Activated T-cell treated with anti-CD3 and anti-CD28 coated beads for 1 hour (primary cell): ENCODE data around the gene PTH2.
A peak's percentile ranks its signal among the peaks of the same experiment; 100 is the strongest.
"Not testable (repeated sequence)": the region's sequence is repeated elsewhere in the genome, so short reads cannot be mapped to it uniquely, and the experiment has no call there.

Experiments used
- DNase-seq: peaks from one replicate; pipeline ENCODE4 v3.0.0-alpha.2; 2020; ENCODE audit warnings: low read depth

The PTH2 gene

DNA sequence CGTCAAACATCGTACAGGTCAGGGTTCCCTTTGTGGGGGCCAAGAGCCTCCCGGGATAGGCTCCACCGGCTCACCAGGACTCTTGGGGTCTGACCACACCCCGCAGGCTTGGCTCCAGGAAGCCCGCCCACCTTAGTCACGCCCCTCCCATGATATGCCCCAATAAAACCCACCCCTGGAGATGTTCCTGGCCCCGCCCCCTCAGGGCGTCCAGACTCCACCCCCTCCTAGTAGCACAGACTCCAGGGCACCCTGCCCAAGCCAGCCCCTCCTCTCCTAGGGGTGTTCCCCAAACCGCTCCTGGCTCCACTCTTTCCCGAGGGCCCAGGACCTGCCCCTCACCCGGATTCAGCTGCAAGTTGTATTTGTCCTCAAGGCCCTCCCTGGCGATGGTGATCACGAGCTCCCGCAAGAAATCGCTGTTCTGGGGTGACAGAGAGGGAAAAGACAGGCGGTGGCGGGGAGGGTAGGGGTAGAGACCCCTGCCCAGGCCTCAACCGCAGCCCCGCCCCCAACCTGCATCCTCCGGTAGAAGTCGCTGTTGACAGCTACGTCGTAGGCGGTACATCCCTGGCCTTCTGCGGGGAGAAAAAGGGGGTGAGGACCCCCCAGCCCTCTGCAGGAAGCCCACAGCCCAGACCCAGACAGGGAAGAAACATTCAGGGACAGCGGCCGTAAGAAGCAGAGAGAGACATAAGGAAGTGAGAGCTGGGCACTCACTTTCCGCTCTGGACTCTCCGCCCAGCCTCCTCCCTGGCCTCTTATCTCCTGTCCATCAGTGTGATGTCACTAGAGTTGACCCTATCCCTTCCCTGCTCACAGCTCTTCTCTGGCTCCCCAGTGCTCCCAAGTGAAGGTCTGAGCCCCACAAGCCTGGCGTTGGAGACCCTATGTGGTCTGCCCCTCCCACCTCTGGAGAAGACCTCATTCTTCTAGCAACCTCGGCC, 24.5 kb upstream of the PTH2 start:
- DNase-seq: no peak

- DNase-seq: no peak
Measured at GRCh38 chr19:49445997-49446396, 22.8 kb upstream of the PTH2 start.

GRCh38 chr19:49444100-49444700, 21.0 kb upstream of the PTH2 start:
- not testable (repeated sequence) for DNase-seq

GRCh38 chr19:49443366-49444099, 20.3 kb upstream of the PTH2 start:
- DNase-seq: peak; percentile 91

- no peak for DNase-seq
Measured at GRCh38 chr19:49442771-49443365, 19.6 kb upstream of the PTH2 start.

DNA sequence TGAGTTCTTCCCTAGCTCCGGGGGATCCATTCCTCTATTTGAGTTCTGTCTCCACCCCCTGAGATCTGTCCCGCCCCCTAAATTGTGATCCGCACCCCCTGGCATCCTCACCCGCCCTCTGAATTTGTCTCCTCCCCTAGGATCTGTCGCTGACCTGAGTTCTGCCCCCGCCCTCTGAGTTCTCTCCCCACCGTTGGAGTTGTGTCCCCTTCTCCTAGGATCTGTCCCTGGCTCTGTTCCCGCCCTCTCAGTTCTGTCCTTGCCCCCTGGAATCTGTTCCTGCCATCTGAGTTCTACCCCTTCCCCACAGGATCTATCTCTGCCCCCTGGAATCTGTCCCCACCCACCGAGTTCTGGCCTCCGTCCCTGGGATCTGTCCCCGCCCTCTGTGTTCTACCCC, 19.1 kb upstream of the PTH2 start:
- no peak for DNase-seq

DNA sequence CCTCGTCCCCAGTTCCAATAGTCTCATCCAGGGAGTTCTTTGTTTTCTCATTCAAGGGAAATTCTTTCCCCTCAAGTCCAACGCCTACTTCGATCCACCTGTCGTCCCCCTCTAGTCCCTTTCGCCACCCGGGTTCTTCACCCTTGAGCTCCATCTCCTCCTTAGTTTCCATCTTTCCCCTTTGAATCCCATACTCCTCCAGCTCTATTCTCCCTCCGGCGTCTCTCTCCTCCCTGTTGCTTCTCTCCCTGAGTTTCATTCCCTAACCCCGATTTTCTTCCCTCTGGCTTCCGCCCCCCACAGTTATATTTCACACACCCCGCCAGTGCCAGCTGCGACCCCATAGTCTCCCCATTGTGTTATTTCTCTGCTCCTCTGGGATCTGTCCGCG, 18.7 kb upstream of the PTH2 start:
- no peak for DNase-seq

- DNase-seq: no peak
Measured at GRCh38 chr19:49441210-49441959, 18.1 kb upstream of the PTH2 start, which contains the start of gene SLC17A7. TSS of gene SLC17A7 (minus strand) at chr19:49441527. CDS start at chr19:49441379, 148 bp downstream.

DNA sequence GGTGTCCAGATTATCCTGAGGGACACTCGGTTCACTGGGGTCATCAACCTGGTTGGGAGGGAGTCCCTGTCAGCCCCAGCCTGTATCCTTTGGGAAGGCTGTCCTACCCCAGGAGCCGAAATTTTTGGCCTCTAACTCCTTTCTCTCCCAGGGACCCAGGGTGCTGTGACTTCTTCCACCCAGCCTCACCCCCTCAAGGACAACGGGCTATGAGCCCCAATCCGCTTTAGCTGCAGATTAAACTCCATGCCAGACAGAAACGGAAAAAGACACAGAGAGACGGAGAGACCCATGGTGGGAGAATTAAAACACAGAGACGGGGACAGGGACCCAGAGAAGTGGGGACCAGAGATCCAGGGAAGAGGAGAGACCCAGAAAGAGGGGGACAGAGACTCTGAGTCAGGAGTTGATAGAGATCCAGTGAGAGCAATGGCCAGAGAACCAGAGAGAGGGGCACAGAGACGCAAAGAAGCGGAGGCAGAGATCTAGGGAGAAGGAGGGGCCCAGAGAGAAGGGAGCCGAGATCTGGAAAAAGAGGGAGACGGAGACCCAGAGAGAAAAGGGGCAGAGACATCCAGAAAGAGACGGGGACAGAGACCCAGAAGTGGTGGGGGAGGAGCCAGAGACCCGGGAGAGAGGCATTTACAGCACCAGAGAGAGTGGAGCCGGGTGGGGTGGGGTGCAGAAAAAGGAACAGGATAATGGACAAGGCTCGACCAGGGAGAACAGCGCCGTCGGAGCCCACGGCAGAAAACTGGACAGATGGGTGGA, 17.4 kb upstream of the PTH2 start:
- DNase-seq: no peak

- DNase-seq: no peak
Measured at GRCh38 chr19:49439836-49440235, 16.6 kb upstream of the PTH2 start.

GRCh38 chr19:49438261-49438660, 15.0 kb upstream of the PTH2 start:
- DNase-seq: no peak

DNA sequence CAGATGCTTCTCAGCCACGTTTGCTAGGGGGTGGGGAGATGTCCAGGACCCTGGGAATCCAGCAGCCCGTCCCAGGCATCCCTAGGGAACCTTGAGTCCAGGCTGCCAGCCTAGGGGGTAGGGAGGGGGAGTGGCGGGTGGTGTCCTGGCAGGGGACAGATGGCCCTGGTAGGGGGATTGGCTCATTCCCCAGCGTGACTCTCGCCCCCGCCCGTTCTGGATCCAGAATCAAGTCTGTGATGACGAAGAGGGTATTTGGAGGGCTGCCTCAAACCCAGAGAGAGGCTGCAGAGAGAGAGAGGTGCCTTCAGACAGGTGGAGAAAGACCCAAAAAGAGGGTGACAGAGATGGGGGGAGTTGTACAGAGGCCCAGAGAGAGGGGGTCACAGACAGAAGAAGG, 14.0 kb upstream of the PTH2 start:
- no peak for DNase-seq

GRCh38 chr19:49436381-49437017, 13.3 kb upstream of the PTH2 start:
- DNase-seq: no peak

- DNase-seq: no peak
Measured at GRCh38 chr19:49435670-49436069, 12.4 kb upstream of the PTH2 start.

DNA sequence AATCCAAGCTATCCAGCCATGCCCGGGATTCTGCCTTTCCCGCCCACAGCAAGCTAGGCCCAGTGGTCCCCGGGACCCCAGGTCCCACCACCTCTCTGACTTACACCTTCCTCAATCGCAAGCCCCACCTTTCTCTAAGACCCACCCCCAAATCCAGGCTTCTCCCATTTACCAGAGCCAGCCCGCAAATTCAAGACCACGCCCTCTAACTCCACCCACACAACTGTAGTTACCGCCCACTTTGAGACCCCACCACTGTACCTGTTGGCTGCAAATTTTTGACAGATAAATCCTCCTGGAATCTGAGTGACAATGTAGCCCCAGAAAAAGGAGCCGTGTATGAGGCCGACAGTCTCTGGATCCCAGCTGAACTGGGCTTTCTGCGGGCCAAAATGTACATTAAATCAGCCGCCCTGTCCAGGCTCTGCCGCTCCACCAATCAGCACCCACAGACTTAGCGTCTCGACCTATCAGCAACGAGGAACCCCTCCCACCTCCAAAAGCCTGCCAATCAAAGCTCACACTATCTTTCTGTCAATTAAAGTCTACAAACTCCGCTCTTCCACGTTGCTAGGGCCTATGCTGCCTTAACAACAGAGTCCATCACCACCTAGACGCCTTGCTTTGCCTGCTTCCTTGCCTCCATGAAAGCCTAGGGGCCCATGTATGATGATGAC, 11.8 kb upstream of the PTH2 start:
- DNase-seq: no peak

GRCh38 chr19:49433240-49433901, 10.1 kb upstream of the PTH2 start:
- no peak for DNase-seq

GRCh38 chr19:49432141-49433073, 9.2 kb upstream of the PTH2 start:
- no peak for DNase-seq

DNA sequence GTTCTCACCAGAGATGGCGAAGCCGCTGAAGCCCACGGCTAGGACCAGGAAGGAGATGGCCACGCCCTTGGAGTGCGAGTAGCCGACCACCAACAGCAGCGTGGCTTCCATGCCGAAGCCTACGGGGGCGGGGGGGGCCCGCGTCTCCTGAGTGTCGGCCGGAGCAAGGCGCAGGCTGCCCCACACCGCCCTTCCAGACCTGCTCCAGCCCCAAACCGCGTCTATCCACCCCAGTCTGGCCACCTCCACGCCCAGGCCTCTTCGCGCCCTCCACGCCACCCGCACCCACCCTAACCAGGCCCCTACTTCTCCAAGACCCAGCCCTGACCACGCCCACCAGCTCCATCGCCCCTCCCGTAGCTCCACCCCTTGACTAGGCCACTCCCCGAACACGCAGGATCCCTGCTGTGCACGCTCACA, 8.1 kb upstream of the PTH2 start:
- DNase-seq: no peak
